ENCODE measurements around the gene PEG3. TPM values are rescaled to one million over a fixed set of nuclear protein-coding genes. Genes with fewer than 3 reads are reported as not detected.

The PEG3 gene
- total RNA-seq, 1 donor from 2014 or later = 5.7 TPM

GRCh38 chr19:56811480-56811879 is 29.0 kb downstream of the PEG3 start:
- no peak for DNase-seq
- intact Hi-C loops (cut with DNase I) = no loop called here
- no peak overlapping the region for H3K4me3 ChIP-seq
- H3K9me3 ChIP-seq = no peaks in the 10 kb centered on the region
- TF ChIP-seq CTCF (IDR thresholded peaks at IDR 0.05) = no peak
- H3K27me3 ChIP-seq = no peaks in the 10 kb centered on the region
- ATAC-seq = no peak
- H3K4me1 ChIP-seq = no peaks in the 10 kb centered on the region
- H3K36me3 ChIP-seq = no peaks in the 10 kb centered on the region
- no peak overlapping the region for H3K27ac ChIP-seq

GRCh38 chr19:56810260-56810659 is 30.3 kb downstream of the PEG3 start:
- ATAC-seq (no peak), DNase-seq (no peak)
- intact Hi-C loops (cut with DNase I) = no loop called here
- TF ChIP-seq CTCF (IDR thresholded peaks at IDR 0.05) = no peak
- Histone ChIP-seq H3K4me3 (no peak overlapping the region), H3K4me1 (no peaks in the 10 kb centered on the region), H3K27ac (no peak overlapping the region), H3K36me3 (no peaks in the 10 kb centered on the region), H3K27me3 (no peaks in the 10 kb centered on the region), H3K9me3 (no peaks in the 10 kb centered on the region)

- no peak overlapping the region for H3K4me3 ChIP-seq
- intact Hi-C loops (cut with DNase I) = no loop called here
- H3K27me3 ChIP-seq = no peaks in the 10 kb centered on the region
- H3K36me3 ChIP-seq = no peaks in the 10 kb centered on the region
- H3K27ac ChIP-seq = no peak overlapping the region
- no peak for ATAC-seq
- TF ChIP-seq CTCF (IDR thresholded peaks at IDR 0.05) = no peak
- DNase-seq = no peak
- H3K4me1 ChIP-seq = no peaks in the 10 kb centered on the region
- H3K9me3 ChIP-seq = no peaks in the 10 kb centered on the region
Measured at GRCh38 chr19:56808717-56809392, 31.7 kb downstream of the PEG3 start.

- no peak for ATAC-seq
- no peak for TF ChIP-seq CTCF (IDR thresholded peaks at IDR 0.05)
- Histone ChIP-seq H3K27me3 (no peaks in the 10 kb centered on the region), H3K4me1 (no peaks in the 10 kb centered on the region), H3K27ac (no peak overlapping the region), H3K4me3 (no peak overlapping the region), H3K36me3 (no peaks in the 10 kb centered on the region), H3K9me3 (no peaks in the 10 kb centered on the region)
- intact Hi-C loops (cut with DNase I) = no loop called here
- no peak for DNase-seq
Measured at GRCh38 chr19:56806639-56807038, 33.9 kb downstream of the PEG3 start.

Other genes starting within 250 kb of the PEG3 start
- 7.0 TPM for gene ZNF71, start 245.4 kb downstream of the PEG3 start, total RNA-seq
- not detected for gene SMIM17, start 197.6 kb downstream of the PEG3 start, total RNA-seq
- gene ZNF835, start 169.0 kb downstream of the PEG3 start, total RNA-seq = 3.0 TPM
- not detected for gene ZIM2, start within 50 bp of the PEG3 start, total RNA-seq

Measured in upper lobe of right lung (tissue), 1 donor.